ENCODE measurements around the gene ANHX. TPM values are rescaled to one million over a fixed set of nuclear protein-coding genes. Genes with fewer than 3 reads are reported as not detected.

Gene ANHX
- total and polyA plus RNA-seq, 2 experiments from 2014 or later: not detected

DNA sequence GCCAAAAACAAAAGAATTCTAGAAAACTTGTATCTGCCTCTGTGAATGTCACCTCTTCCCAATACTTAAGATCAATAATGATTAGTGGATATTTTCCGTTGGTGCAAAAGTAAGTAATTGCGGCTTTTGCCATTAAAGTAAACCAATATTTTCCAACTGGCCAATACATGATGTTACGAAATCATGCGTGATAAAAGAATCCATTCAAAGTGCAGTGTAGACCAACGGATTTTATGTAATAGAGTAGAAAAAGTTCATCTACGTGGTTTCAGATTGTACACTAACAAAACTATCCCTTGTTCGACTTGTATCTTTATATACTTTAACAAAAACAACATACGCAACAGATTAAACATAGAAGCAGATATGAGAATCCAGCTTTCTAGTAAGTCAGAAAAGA is 55.0 kb downstream of the ANHX start:
- H3K36me3 ChIP-seq (ENCODE audit: insufficient read depth): peaks cover 16% of the 10 kb centered on the region; the same call in 1 of the 2 replicates
- H3K36me3 Mint-ChIP-seq (ENCODE audit: low read depth): peaks cover 70% of the 10 kb centered on the region
- H3K9me3 Mint-ChIP-seq: peaks cover 100% of the 10 kb centered on the region
- H3K27me3 ChIP-seq (ENCODE audit: insufficient read depth): no peaks in the 10 kb centered on the region
- H3K27me3 Mint-ChIP-seq (ENCODE audit: insufficient read depth, low read depth, poor library complexity): peaks cover 18% of the 10 kb centered on the region
- H3K27ac ChIP-seq (ENCODE audit: low read depth): no peak overlapping the region
- no peak for ATAC-seq
- no peak overlapping the region for H3K27ac Mint-ChIP-seq
- H3K4me1 ChIP-seq (ENCODE audit: insufficient read depth): no peaks in the 10 kb centered on the region
- peaks cover 21% of the 10 kb centered on the region for H3K79me2 ChIP-seq (replicated peaks; ENCODE audit: insufficient read depth)
- no peaks in the 10 kb centered on the region for H4K20me1 ChIP-seq (replicated peaks; ENCODE audit: insufficient read depth)
- TF ChIP-seq, protein P1, sequence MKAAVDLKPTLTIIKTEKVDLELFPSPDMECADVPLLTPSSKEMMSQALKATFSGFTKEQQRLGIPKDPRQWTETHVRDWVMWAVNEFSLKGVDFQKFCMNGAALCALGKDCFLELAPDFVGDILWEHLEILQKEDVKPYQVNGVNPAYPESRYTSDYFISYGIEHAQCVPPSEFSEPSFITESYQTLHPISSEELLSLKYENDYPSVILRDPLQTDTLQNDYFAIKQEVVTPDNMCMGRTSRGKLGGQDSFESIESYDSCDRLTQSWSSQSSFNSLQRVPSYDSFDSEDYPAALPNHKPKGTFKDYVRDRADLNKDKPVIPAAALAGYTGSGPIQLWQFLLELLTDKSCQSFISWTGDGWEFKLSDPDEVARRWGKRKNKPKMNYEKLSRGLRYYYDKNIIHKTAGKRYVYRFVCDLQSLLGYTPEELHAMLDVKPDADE (IDR thresholded peaks at IDR 0.05): no peak
- TF ChIP-seq CREB1 (CRISPR knock-in tag; IDR thresholded peaks at IDR 0.05; ENCODE audit: low read depth): no peak
- TF ChIP-seq EZH2 (IDR thresholded peaks at IDR 0.05; ENCODE audit: low read depth, unreplicated experiment): no peak
- 0 out of 2 replicates have a peak overlapping the region, but pooled peaks have one; percentile 12 for H2AFZ ChIP-seq
- H3K4me2 ChIP-seq: no peak overlapping the region
- H3F3A ChIP-seq (replicated peaks; ENCODE audit: low read depth): no peaks in the 10 kb centered on the region
- H3K9me2 ChIP-seq (ENCODE audit: insufficient read depth): peaks cover 15% of the 10 kb centered on the region; the same call in 1 of the 2 replicates
- H3K4me3 ChIP-seq: no peak overlapping the region
- no peak for DNase-seq (ENCODE audit: low spot score)
- peaks cover 5% of the 10 kb centered on the region; the same call in 1 of the 3 replicates for H3K4me1 Mint-ChIP-seq
- H3K4me3 Mint-ChIP-seq: no peak overlapping the region; the same call in 2 of the 3 replicates

DNA sequence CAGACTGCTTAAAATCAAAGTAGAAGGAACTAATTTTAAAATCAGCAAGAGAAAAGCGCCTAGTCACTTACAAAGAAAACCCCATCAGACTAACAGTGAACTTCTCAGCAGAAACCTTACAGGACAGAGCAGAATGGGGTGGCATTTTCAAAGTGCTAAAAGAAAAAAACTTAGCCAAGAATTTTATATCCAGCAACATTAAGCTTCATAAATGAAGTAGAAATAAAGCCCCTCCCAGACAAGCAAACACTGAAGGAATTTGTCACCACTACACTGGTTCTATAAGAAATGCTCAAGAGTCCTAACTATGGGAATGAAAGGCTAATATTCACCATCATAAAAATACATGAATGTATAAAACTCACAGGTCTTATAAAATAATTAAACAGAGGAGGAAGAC is 60.8 kb downstream of the ANHX start:
- H3F3A ChIP-seq (replicated peaks; ENCODE audit: low read depth): no peaks in the 10 kb centered on the region
- no peaks in the 10 kb centered on the region for H3K9me2 ChIP-seq (ENCODE audit: insufficient read depth)
- no peak overlapping the region for H3K4me2 ChIP-seq
- H3K4me1 Mint-ChIP-seq: no peaks in the 10 kb centered on the region
- H3K27ac Mint-ChIP-seq: no peak overlapping the region
- ATAC-seq: no peak
- DNase-seq (ENCODE audit: low spot score): no peak
- no peak overlapping the region for H2AFZ ChIP-seq
- H3K36me3 Mint-ChIP-seq (ENCODE audit: low read depth): peaks cover 34% of the 10 kb centered on the region
- H3K27me3 ChIP-seq (ENCODE audit: insufficient read depth): no peaks in the 10 kb centered on the region
- H3K27ac ChIP-seq (ENCODE audit: low read depth): no peak overlapping the region
- no peak overlapping the region for H3K4me3 Mint-ChIP-seq
- TF ChIP-seq, protein P1 (IDR thresholded peaks at IDR 0.05): no peak
- TF ChIP-seq JUNB (IDR thresholded peaks at IDR 0.05; ENCODE audit: unreplicated experiment) (no peak), NANOG (IDR thresholded peaks at IDR 0.05; ENCODE audit: borderline replicate concordance) (no peak), ZNF331 (CRISPR knock-in tag; IDR thresholded peaks at IDR 0.05; ENCODE audit: low read depth) (no peak), EZH2 (IDR thresholded peaks at IDR 0.05; ENCODE audit: low read depth, unreplicated experiment) (no peak), CREB1 (CRISPR knock-in tag; IDR thresholded peaks at IDR 0.05; ENCODE audit: low read depth) (no peak), POLR2AphosphoS5 (IDR thresholded peaks at IDR 0.05; ENCODE audit: low read depth) (no peak), STAT1 (IDR thresholded peaks at IDR 0.05; ENCODE audit: unreplicated experiment) (no peak)
- TF ChIP-seq, protein P2, sequence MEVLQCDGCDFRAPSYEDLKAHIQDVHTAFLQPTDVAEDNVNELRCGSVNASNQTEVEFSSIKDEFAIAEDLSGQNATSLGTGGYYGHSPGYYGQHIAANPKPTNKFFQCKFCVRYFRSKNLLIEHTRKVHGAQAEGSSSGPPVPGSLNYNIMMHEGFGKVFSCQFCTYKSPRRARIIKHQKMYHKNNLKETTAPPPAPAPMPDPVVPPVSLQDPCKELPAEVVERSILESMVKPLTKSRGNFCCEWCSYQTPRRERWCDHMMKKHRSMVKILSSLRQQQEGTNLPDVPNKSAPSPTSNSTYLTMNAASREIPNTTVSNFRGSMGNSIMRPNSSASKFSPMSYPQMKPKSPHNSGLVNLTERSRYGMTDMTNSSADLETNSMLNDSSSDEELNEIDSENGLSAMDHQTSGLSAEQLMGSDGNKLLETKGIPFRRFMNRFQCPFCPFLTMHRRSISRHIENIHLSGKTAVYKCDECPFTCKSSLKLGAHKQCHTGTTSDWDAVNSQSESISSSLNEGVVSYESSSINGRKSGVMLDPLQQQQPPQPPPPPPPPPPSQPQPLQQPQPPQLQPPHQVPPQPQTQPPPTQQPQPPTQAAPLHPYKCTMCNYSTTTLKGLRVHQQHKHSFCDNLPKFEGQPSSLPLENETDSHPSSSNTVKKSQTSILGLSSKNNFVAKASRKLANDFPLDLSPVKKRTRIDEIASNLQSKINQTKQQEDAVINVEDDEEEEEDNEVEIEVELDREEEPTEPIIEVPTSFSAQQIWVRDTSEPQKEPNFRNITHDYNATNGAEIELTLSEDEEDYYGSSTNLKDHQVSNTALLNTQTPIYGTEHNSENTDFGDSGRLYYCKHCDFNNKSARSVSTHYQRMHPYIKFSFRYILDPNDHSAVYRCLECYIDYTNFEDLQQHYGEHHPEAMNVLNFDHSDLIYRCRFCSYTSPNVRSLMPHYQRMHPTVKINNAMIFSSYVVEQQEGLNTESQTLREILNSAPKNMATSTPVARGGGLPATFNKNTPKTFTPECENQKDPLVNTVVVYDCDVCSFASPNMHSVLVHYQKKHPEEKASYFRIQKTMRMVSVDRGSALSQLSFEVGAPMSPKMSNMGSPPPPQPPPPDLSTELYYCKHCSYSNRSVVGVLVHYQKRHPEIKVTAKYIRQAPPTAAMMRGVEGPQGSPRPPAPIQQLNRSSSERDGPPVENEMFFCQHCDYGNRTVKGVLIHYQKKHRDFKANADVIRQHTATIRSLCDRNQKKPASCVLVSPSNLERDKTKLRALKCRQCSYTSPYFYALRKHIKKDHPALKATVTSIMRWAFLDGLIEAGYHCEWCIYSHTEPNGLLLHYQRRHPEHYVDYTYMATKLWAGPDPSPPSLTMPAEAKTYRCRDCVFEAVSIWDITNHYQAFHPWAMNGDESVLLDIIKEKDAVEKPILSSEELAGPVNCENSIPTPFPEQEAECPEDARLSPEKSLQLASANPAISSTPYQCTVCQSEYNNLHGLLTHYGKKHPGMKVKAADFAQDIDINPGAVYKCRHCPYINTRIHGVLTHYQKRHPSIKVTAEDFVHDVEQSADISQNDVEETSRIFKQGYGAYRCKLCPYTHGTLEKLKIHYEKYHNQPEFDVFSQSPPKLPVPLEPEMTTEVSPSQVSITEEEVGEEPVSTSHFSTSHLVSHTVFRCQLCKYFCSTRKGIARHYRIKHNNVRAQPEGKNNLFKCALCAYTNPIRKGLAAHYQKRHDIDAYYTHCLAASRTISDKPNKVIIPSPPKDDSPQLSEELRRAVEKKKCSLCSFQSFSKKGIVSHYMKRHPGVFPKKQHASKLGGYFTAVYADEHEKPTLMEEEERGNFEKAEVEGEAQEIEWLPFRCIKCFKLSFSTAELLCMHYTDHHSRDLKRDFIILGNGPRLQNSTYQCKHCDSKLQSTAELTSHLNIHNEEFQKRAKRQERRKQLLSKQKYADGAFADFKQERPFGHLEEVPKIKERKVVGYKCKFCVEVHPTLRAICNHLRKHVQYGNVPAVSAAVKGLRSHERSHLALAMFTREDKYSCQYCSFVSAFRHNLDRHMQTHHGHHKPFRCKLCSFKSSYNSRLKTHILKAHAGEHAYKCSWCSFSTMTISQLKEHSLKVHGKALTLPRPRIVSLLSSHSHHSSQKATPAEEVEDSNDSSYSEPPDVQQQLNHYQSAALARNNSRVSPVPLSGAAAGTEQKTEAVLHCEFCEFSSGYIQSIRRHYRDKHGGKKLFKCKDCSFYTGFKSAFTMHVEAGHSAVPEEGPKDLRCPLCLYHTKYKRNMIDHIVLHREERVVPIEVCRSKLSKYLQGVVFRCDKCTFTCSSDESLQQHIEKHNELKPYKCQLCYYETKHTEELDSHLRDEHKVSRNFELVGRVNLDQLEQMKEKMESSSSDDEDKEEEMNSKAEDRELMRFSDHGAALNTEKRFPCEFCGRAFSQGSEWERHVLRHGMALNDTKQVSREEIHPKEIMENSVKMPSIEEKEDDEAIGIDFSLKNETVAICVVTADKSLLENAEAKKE (CRISPR knock-in tag; IDR thresholded peaks at IDR 0.05): no peak
- TF ChIP-seq, protein P3, sequence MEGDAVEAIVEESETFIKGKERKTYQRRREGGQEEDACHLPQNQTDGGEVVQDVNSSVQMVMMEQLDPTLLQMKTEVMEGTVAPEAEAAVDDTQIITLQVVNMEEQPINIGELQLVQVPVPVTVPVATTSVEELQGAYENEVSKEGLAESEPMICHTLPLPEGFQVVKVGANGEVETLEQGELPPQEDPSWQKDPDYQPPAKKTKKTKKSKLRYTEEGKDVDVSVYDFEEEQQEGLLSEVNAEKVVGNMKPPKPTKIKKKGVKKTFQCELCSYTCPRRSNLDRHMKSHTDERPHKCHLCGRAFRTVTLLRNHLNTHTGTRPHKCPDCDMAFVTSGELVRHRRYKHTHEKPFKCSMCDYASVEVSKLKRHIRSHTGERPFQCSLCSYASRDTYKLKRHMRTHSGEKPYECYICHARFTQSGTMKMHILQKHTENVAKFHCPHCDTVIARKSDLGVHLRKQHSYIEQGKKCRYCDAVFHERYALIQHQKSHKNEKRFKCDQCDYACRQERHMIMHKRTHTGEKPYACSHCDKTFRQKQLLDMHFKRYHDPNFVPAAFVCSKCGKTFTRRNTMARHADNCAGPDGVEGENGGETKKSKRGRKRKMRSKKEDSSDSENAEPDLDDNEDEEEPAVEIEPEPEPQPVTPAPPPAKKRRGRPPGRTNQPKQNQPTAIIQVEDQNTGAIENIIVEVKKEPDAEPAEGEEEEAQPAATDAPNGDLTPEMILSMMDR (conservative IDR thresholded peaks at IDR 0.05; ENCODE audit: low read depth in 2 of 2): no peak
- peaks cover 91% of the 10 kb centered on the region for H3K9me3 Mint-ChIP-seq
- no peaks in the 10 kb centered on the region for H3K4me1 ChIP-seq (ENCODE audit: insufficient read depth)
- no peak overlapping the region for H3K4me3 ChIP-seq
- H3K36me3 ChIP-seq (ENCODE audit: insufficient read depth): 0 out of 2 replicates have a peak, but pooled peaks cover 7% of the 10 kb centered on the region
- H4K20me1 ChIP-seq (replicated peaks; ENCODE audit: insufficient read depth): no peaks in the 10 kb centered on the region
- peaks cover 4% of the 10 kb centered on the region for H3K27me3 Mint-ChIP-seq (ENCODE audit: insufficient read depth, low read depth, poor library complexity)
- no peaks in the 10 kb centered on the region for H3K79me2 ChIP-seq (replicated peaks; ENCODE audit: insufficient read depth)

All from GM23338 (cell line).